GM12875 (cell line): ENCODE data around the gene DCTN2.

Experiments
- H3K4me3 ChIP-seq: one replicate; pipeline ENCODE4 v1.5.1; 2011; ENCODE audit warnings: low read depth, low read length, control low read depth
- CTCF ChIP-seq: IDR thresholded peaks from 2 replicates; pipeline ENCODE4 v1.5.1; 2011; ENCODE audit warnings: low read depth, mild to moderate bottlenecking, control low read depth, inconsistent platforms, low read length, moderate library complexity, borderline replicate concordance; ENCODE audit not compliant: insufficient read depth

Gene DCTN2

GRCh38 chr12:57548488-57548887 lies 1.5 kb upstream of the DCTN2 start:
- no peak overlapping the region for H3K4me3 ChIP-seq
- no peak for TF ChIP-seq CTCF

- H3K4me3 ChIP-seq, result no peak overlapping the region
- TF ChIP-seq CTCF, result no peak
These were observed 972 bp upstream of the DCTN2 start for GRCh38 chr12:57548013-57548315.

GRCh38 chr12:57547288-57548012 lies 458 bp upstream of the DCTN2 start:
- peak overlapping the region; percentile 90 for H3K4me3 ChIP-seq
- TF ChIP-seq CTCF, result no peak

- TF ChIP-seq CTCF, result no peak
- peak overlapping the region; percentile 90 for H3K4me3 ChIP-seq
These were observed 1.1 kb downstream of the DCTN2 start for GRCh38 chr12:57545809-57546437.

GRCh38 chr12:57543581-57543980 lies 3.4 kb downstream of the DCTN2 start:
- TF ChIP-seq CTCF, result no peak
- no peak overlapping the region for H3K4me3 ChIP-seq

GRCh38 chr12:57541717-57542116 lies 5.3 kb downstream of the DCTN2 start:
- no peak for TF ChIP-seq CTCF
- H3K4me3 ChIP-seq, result no peak overlapping the region

- no peak overlapping the region for H3K4me3 ChIP-seq
- no peak for TF ChIP-seq CTCF
These were observed 6.0 kb downstream of the DCTN2 start for GRCh38 chr12:57541001-57541400.
